Stomach (tissue), 4 donors: ENCODE measurements around the gene DCLRE1B.

ENCODE experiments used
- EP300 ChIP-seq: sonication (generic); formaldehyde crosslinking; IDR thresholded peaks from one replicate; pipeline ENCODE4 v1.6.1; 2017; ENCODE audit warnings: antibody characterized with exemption
- POLR2A ChIP-seq, 4 donors: fragments of 450-650 bp; IDR thresholded peaks; one replicate each; pipeline ENCODE4 v1.6.1; 2016; ENCODE audit warnings: antibody characterized with exemption in 4 of 4, control low read depth in 2 of 4, mild to moderate bottlenecking in 1 of 4, moderate library complexity in 1 of 4
- POLR2AphosphoS5 ChIP-seq, 3 donors: sonication (generic); formaldehyde crosslinking; IDR thresholded peaks; one replicate each; pipeline ENCODE4 v1.6.1; 2016; ENCODE audit warnings: antibody characterized with exemption in 3 of 3
- TF ChIP-seq, protein P1 (sequence below), 7 experiments: fragments of 450-650 bp in 4 of 7; fragments of 200-600 bp in 3 of 7; sonication (generic) in 3 of 7; IDR thresholded peaks; one replicate each; pipeline ENCODE4 v1.5.1; 2016 to 2019; ENCODE audit warnings: antibody characterized with exemption in 7 of 7, control low read depth in 2 of 7, mild to moderate bottlenecking in 1 of 7

GRCh38 chr1:113943028-113943811, 38.1 kb downstream of the DCLRE1B start:
- TF ChIP-seq, protein P1, sequence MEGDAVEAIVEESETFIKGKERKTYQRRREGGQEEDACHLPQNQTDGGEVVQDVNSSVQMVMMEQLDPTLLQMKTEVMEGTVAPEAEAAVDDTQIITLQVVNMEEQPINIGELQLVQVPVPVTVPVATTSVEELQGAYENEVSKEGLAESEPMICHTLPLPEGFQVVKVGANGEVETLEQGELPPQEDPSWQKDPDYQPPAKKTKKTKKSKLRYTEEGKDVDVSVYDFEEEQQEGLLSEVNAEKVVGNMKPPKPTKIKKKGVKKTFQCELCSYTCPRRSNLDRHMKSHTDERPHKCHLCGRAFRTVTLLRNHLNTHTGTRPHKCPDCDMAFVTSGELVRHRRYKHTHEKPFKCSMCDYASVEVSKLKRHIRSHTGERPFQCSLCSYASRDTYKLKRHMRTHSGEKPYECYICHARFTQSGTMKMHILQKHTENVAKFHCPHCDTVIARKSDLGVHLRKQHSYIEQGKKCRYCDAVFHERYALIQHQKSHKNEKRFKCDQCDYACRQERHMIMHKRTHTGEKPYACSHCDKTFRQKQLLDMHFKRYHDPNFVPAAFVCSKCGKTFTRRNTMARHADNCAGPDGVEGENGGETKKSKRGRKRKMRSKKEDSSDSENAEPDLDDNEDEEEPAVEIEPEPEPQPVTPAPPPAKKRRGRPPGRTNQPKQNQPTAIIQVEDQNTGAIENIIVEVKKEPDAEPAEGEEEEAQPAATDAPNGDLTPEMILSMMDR (IDR thresholded peaks at IDR 0.05), result no peak
- TF ChIP-seq POLR2A (IDR thresholded peaks at IDR 0.05) (no peak), POLR2AphosphoS5 (IDR thresholded peaks at IDR 0.05) (no peak), EP300 (no peak)
